Omental fat pad (tissue), 4 donors: ENCODE data around the gene WAS. TPM values are rescaled to one million over a fixed set of nuclear protein-coding genes. Genes with fewer than 3 reads are reported as not detected.

Experiments used
- ATAC-seq: fragments of 150-250 bp; one replicate; pipeline ENCODE4 v1.9.1; 2016; ENCODE audit warnings: mild to moderate bottlenecking, moderate library complexity; ENCODE audit not compliant: low FRiP score
- DNase-seq: peaks from one replicate; pipeline ENCODE4 v3.0.0-alpha.2; 2019; ENCODE audit warnings: low spot score
- CTCF ChIP-seq, 3 donors: fragments of 450-650 bp; IDR thresholded peaks; one replicate each; pipeline ENCODE4 v1.5.1; 2016 to 2017; ENCODE audit warnings: antibody characterized with exemption in 3 of 3, mild to moderate bottlenecking in 3 of 3, moderate library complexity in 2 of 3
- total RNA-seq, 4 donors: library from RNA; depleted of rRNA; stranded (reverse); fragments of >200 nt; gene quantifications; one replicate each; pipeline ENCODE4 v1.1.0, GENCODE V29; 2016

WAS gene
- total RNA-seq, 4 donors from 2014 or later, result 9.0 to 26.0 (median 21.0) TPM

GRCh38 chrX:48696909-48697727 is 13.5 kb downstream of the WAS start:
- no peak for TF ChIP-seq CTCF (IDR thresholded peaks at IDR 0.05)
- DNase-seq, result no peak
- no peak for ATAC-seq

DNA sequence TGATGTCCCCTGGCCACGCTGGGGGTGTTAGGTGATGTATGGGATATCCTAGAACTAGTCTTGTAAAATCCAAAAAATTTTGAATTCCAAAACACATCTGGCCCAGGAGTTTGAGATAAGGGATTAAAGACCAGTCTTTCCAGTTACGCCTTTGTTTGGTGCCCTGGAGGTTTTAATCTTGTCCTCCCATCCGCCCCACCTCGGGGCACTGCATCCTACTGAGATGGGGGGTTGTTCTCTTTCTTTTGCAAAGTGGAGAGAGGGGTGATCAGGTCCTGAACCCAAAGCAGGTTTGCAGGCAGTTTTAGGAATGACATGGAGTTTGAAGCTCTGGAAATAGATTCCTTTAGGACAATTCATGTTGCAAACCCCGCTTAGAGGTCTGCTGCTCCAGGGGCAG is 14.7 kb downstream of the WAS start:
- ATAC-seq (no peak), DNase-seq (no peak)
- TF ChIP-seq CTCF (IDR thresholded peaks at IDR 0.05), result no peak

DNA sequence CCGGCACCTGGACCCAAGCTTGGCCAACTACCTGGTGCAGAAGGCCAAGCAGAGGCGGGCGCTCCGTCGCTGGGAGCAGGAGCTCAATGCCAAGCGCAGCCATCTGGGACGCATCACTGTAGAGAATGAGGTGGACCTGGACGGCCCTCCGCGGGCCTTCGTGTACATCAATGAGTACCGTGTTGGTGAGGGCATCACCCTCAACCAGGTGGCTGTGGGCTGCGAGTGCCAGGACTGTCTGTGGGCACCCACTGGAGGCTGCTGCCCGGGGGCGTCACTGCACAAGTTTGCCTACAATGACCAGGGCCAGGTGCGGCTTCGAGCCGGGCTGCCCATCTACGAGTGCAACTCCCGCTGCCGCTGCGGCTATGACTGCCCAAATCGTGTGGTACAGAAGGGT is 16.6 kb downstream of the WAS start:
- no peak for ATAC-seq
- TF ChIP-seq CTCF (IDR thresholded peaks at IDR 0.05), result no peak
- DNase-seq, result no peak

DNA sequence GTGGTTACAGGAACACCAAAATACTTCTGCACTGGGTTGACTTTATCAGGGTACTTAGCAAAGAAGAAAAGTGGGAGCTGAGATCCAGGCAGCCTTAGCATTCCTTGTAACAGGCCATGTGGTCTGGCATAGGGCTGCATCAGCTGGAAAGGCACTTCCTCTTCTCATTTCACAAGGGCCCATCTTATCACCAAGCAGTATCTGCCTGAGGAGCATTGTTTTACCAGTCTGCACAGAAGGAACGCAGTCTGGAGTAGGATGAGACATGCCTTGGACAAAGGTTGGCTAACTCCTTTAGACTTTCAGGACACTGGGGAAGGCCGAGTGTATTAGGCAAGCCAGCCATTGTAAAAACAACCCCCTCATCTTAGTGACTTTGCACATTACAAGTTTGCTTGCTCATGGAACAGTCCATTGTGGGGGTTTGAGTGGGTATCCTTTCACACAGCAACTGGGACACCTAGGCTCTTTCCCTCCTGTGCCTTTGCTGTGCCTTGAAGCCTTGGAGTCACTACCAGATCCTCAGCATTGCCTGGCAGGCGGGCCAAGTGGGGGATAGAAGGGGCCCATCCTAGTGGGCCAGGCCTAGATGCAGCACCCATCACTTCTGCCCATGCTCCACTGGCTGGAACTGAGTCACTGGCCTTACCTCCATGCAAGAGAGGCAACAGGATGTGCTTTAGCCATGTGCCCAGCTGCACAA is 17.5 kb downstream of the WAS start:
- TF ChIP-seq CTCF (IDR thresholded peaks at IDR 0.05), result no peak
- no peak for ATAC-seq
- DNase-seq, result no peak

DNA sequence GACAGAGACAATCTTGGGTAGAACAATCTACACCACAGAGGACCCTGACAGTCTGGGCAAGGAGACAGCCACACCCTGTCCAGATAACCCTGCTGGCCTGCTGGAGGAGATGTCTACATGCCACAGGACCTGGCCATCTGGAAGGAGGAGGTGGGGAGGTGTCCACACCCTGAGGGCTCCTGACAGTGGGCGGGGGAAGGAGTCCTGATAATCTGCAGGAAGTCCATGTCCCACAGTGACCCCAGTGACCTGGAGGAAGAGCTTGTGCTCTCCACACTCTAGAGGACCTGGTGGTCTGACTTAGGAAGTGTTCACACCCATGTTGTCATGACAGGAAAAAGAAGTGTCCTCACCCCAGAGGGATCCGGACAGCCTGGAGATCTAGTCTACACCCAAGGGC is 18.4 kb downstream of the WAS start:
- ATAC-seq, result no peak
- no peak for TF ChIP-seq CTCF (IDR thresholded peaks at IDR 0.05)
- DNase-seq, result no peak

DNA sequence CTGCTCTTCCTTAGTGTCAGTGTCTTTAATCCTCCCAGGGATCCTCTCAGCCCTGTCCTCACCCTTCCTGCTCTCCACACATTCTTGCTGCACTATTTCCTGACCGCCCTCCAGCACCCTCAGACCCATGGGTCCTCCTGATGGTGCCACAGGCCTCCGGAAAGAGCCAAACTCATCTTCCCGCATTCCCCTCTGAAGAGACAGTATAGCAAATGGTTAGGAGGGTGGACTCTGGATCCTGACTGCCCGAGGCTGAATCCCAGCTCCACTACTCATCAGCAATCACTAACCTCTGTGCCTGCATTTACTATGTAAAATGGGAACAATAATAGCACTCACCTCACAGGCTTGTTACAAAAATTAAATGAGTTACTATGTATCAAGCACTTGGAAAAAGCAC is 19.1 kb downstream of the WAS start:
- TF ChIP-seq CTCF (IDR thresholded peaks at IDR 0.05), result no peak
- ATAC-seq (no peak), DNase-seq (no peak)

- no peak for DNase-seq
- no peak for ATAC-seq
- no peak for TF ChIP-seq CTCF (IDR thresholded peaks at IDR 0.05)
These were observed 19.6 kb downstream of the WAS start for GRCh38 chrX:48703228-48703627.
